Tibial artery (tissue), 4 donors: ENCODE results near the gene MSI1.

Experiments
- DNase-seq, 2 donors: peaks; one replicate each; pipeline ENCODE4 v3.0.0-alpha.2; 2019
- H3K27ac ChIP-seq, 2 donors: fragments of 200-600 bp; sonication (generic) in 1 of 2; 1 replicate in 1 of 2; 2 replicates in 1 of 2; pipeline ENCODE4 v1.5.1; 2018 to 2019; ENCODE audit warnings: mild to moderate bottlenecking in 1 of 2
- H3K27me3 ChIP-seq, 2 donors: fragments of 200-600 bp; sonication (generic) in 1 of 2; one replicate each; pipeline versions ENCODE4 v1.5.1 to v1.6.0; 2016 to 2019
- H3K36me3 ChIP-seq, 3 donors: fragments of 200-600 bp; sonication (generic) in 2 of 3; one replicate each; pipeline ENCODE4 v1.5.1; 2016 to 2019; ENCODE audit warnings: mild to moderate bottlenecking in 2 of 3
- H3K4me1 ChIP-seq, 4 donors: fragments of 200-600 bp; sonication (generic) in 2 of 4; 1 replicate in 3 of 4; 2 replicates in 1 of 4; pipeline ENCODE4 v1.5.1; 2016 to 2019
- H3K4me3 ChIP-seq, 2 donors: fragments of 200-600 bp; sonication (generic) in 1 of 2; 1 replicate in 1 of 2; 2 replicates in 1 of 2; pipeline ENCODE4 v1.5.1; 2018 to 2019; ENCODE audit warnings: mild to moderate bottlenecking in 2 of 2
- H3K9me3 ChIP-seq, 3 donors: fragments of 200-600 bp; sonication (generic) in 1 of 3; one replicate each; pipeline ENCODE4 v1.5.1; 2016 to 2019
- CTCF ChIP-seq, 2 experiments: fragments of 200-600 bp in 1 of 2; fragments of 450-650 bp in 1 of 2; IDR thresholded peaks; one replicate each; pipeline ENCODE4 v1.5.1; 2017 to 2019; ENCODE audit warnings: antibody characterized with exemption in 2 of 2, mild to moderate bottlenecking in 1 of 2, moderate library complexity in 1 of 2
- intact Hi-C: fragments of 100-400 bp; cut with DNase I; formaldehyde crosslinking; loops from one replicate; pipeline ENCODE4 v1.15.0; 2023; ENCODE audit warnings: low total_unique reads

The MSI1 gene

GRCh38 chr12:120367924-120368788 lies 808 bp downstream of the MSI1 start:
- no peak for DNase-seq
- Histone ChIP-seq H3K4me3 (peak overlapping the region; percentile 34 to 48), H3K36me3 (no peaks in the 10 kb centered on the region), H3K4me1 (peaks cover 0 to 23% (median 18%) of the 10 kb centered on the region in 4 donors), H3K27me3 (peaks cover 3 to 63% of the 10 kb centered on the region in 2 donors), H3K9me3 (no peaks in the 10 kb centered on the region), H3K27ac (no peak overlapping the region)
- intact Hi-C loops, result no loop called here
- no peak for TF ChIP-seq CTCF (IDR thresholded peaks at IDR 0.05)

GRCh38 chr12:120367233-120367923 lies 1.6 kb downstream of the MSI1 start:
- Histone ChIP-seq H3K9me3 (no peaks in the 10 kb centered on the region), H3K27ac (no peak overlapping the region), H3K36me3 (no peaks in the 10 kb centered on the region), H3K4me3 (no peak overlapping the region), H3K4me1 (peaks cover 0 to 23% (median 18%) of the 10 kb centered on the region in 4 donors), H3K27me3 (peaks cover 3 to 64% of the 10 kb centered on the region in 2 donors)
- intact Hi-C loops, result no loop called here
- no peak for TF ChIP-seq CTCF (IDR thresholded peaks at IDR 0.05)
- no peak for DNase-seq

- Histone ChIP-seq H3K9me3 (no peaks in the 10 kb centered on the region), H3K36me3 (no peaks in the 10 kb centered on the region), H3K4me1 (peaks cover 0 to 24% (median 19%) of the 10 kb centered on the region in 4 donors), H3K27ac (no peak overlapping the region), H3K4me3 (no peak overlapping the region), H3K27me3 (peaks cover 3 to 65% of the 10 kb centered on the region in 2 donors)
- no peak for TF ChIP-seq CTCF (IDR thresholded peaks at IDR 0.05)
- intact Hi-C loops, result no loop called here
- DNase-seq, result no peak
Measured at GRCh38 chr12:120366845-120367232, 2.1 kb downstream of the MSI1 start.

- no peak for DNase-seq
- peaks cover 3 to 65% of the 10 kb centered on the region in 2 donors for H3K27me3 ChIP-seq
- no peak overlapping the region for H3K4me3 ChIP-seq
- H3K36me3 ChIP-seq, result no peaks in the 10 kb centered on the region
- TF ChIP-seq CTCF (IDR thresholded peaks at IDR 0.05), result no peak
- no peaks in the 10 kb centered on the region for H3K9me3 ChIP-seq
- peaks cover 0 to 30% (median 24%) of the 10 kb centered on the region in 4 donors for H3K4me1 ChIP-seq
- H3K27ac ChIP-seq, result no peak overlapping the region
- intact Hi-C loops, result no loop called here
Measured at GRCh38 chr12:120366341-120366705, 2.6 kb downstream of the MSI1 start.

- no peak overlapping the region for H3K4me3 ChIP-seq
- TF ChIP-seq CTCF (IDR thresholded peaks at IDR 0.05), result no peak
- no peaks in the 10 kb centered on the region for H3K36me3 ChIP-seq
- H3K9me3 ChIP-seq, result no peaks in the 10 kb centered on the region
- peaks cover 0 to 31% (median 25%) of the 10 kb centered on the region in 4 donors for H3K4me1 ChIP-seq
- DNase-seq, result no peak
- no peak overlapping the region for H3K27ac ChIP-seq
- intact Hi-C loops, result no loop called here
- peaks cover 3 to 65% of the 10 kb centered on the region in 2 donors for H3K27me3 ChIP-seq
Measured at GRCh38 chr12:120365675-120366340, 3.2 kb downstream of the MSI1 start.
